Fibroblast of gingiva (primary cell): Measurements from ENCODE around the gene HOTAIR.

ENCODE experiments used
- DNase-seq: peaks from one replicate; pipeline ENCODE4 v3.0.0-alpha.2; 2011; ENCODE audit warnings: low read depth

Gene HOTAIR

GRCh38 chr12:54011665-54012532 is 37.1 kb upstream of the HOTAIR start:
- DNase-seq: no peak

- no peak for DNase-seq
Measured at GRCh38 chr12:54010972-54011664, 36.4 kb upstream of the HOTAIR start.

- DNase-seq: no peak
Measured at GRCh38 chr12:54010053-54010971, 35.6 kb upstream of the HOTAIR start.

GRCh38 chr12:54009171-54010052 is 34.7 kb upstream of the HOTAIR start:
- no peak for DNase-seq

GRCh38 chr12:54008260-54008552 is 33.5 kb upstream of the HOTAIR start:
- no peak for DNase-seq

GRCh38 chr12:54007538-54008259 is 32.9 kb upstream of the HOTAIR start:
- DNase-seq: no peak

- no peak for DNase-seq
Measured at GRCh38 chr12:54006559-54007220, 31.9 kb upstream of the HOTAIR start.

- DNase-seq: peak; percentile 55
Measured at GRCh38 chr12:54005853-54006558, 31.3 kb upstream of the HOTAIR start.

- DNase-seq: no peak
Measured at GRCh38 chr12:54005531-54005852, 30.7 kb upstream of the HOTAIR start.

GRCh38 chr12:54004841-54005530 is 30.2 kb upstream of the HOTAIR start:
- no peak for DNase-seq

GRCh38 chr12:54004063-54004840 is 29.5 kb upstream of the HOTAIR start:
- no peak for DNase-seq

GRCh38 chr12:54003625-54004024 is 28.9 kb upstream of the HOTAIR start:
- DNase-seq: no peak

- DNase-seq: no peak
Measured at GRCh38 chr12:54002915-54003389, 28.2 kb upstream of the HOTAIR start.

GRCh38 chr12:54002278-54002914 is 27.6 kb upstream of the HOTAIR start:
- DNase-seq: no peak

- DNase-seq: no peak
Measured at GRCh38 chr12:54001283-54002187, 26.8 kb upstream of the HOTAIR start.
